Mesendoderm (in vitro differentiated cells): ENCODE results near the gene LIG4.

Source experiments
- DNase-seq: peaks from one replicate; pipeline ENCODE4 v3.0.0; 2013
- H2AK5ac ChIP-seq: 2 replicates; pipeline ENCODE4 v1.6.1; 2013; ENCODE audit warnings: low read length, inconsistent platforms
- H2BK120ac ChIP-seq: 2 replicates; pipeline ENCODE4 v1.6.1; 2013; ENCODE audit warnings: low read depth, mild to moderate bottlenecking, low read length, moderate library complexity, mixed read lengths
- H2BK15ac ChIP-seq: replicated peaks from 2 replicates; pipeline ENCODE4 v1.6.1; 2013; ENCODE audit warnings: low read depth, mild to moderate bottlenecking, moderate library complexity
- H2BK5ac ChIP-seq: 2 replicates; pipeline ENCODE4 v1.6.1; 2013; ENCODE audit warnings: low read length, inconsistent platforms
- H3K18ac ChIP-seq: 2 replicates; pipeline ENCODE4 v1.6.1; 2013; ENCODE audit warnings: mild to moderate bottlenecking, low read length, mixed read lengths
- H3K23ac ChIP-seq: one replicate; pipeline ENCODE4 v1.6.1; 2013; ENCODE audit warnings: low read length
- H3K27ac ChIP-seq: 2 replicates; pipeline ENCODE4 v1.5.1; 2013; ENCODE audit warnings: low read depth, mild to moderate bottlenecking, inconsistent platforms, low read length, moderate library complexity
- H3K27me3 ChIP-seq: 2 replicates; pipeline ENCODE4 v1.6.1; 2013; ENCODE audit warnings: low read length, control low read depth, mild to moderate bottlenecking, inconsistent platforms; ENCODE audit not compliant: insufficient read depth, poor library complexity
- H3K36me3 ChIP-seq: 2 replicates; pipeline ENCODE4 v1.6.1; 2013; ENCODE audit warnings: low read length, inconsistent platforms; ENCODE audit not compliant: control insufficient read depth, insufficient read depth
- H3K4ac ChIP-seq: one replicate; pipeline ENCODE4 v1.6.1; 2013; ENCODE audit warnings: low read depth, mild to moderate bottlenecking, low read length, moderate library complexity
- H3K4me1 ChIP-seq: 2 replicates; pipeline ENCODE4 v1.6.1; 2013; ENCODE audit warnings: low read depth, low read length, inconsistent platforms; ENCODE audit not compliant: control insufficient read depth
- H3K4me2 ChIP-seq: 2 replicates; pipeline ENCODE4 v1.6.1; 2013; ENCODE audit warnings: low read length
- H3K4me3 ChIP-seq: 2 replicates; pipeline ENCODE4 v1.5.1; 2013; ENCODE audit warnings: mild to moderate bottlenecking, low read length
- H3K56ac ChIP-seq: one replicate; pipeline ENCODE4 v1.6.1; 2013; ENCODE audit warnings: low read length
- H3K79me1 ChIP-seq: 2 replicates; pipeline ENCODE4 v1.6.1; 2013; ENCODE audit warnings: low read length, inconsistent platforms
- H3K79me2 ChIP-seq: 2 replicates; pipeline ENCODE4 v1.6.1; 2013; ENCODE audit warnings: mild to moderate bottlenecking, low read length; ENCODE audit not compliant: control insufficient read depth, insufficient read depth
- H3K9ac ChIP-seq: 2 replicates; pipeline ENCODE4 v1.6.1; 2013; ENCODE audit warnings: low read length, inconsistent platforms
- H4K5ac ChIP-seq: one replicate; pipeline ENCODE4 v1.6.1; 2013; ENCODE audit warnings: low read length
- H4K8ac ChIP-seq: one replicate; pipeline ENCODE4 v1.6.1; 2013; ENCODE audit warnings: low read depth, mild to moderate bottlenecking, control low read depth, low read length, moderate library complexity
- WGBS: extraction: QIAGEN DNeasy Blood & Tissue Kit; methylation state at CpG from one replicate; pipeline ENCODE4 v1.1.7; 2013; ENCODE audit warnings: low lambda C conversion rate, missing lambda C conversion rate; ENCODE audit not compliant: insufficient coverage; ENCODE audit errors: extremely low coverage; 5-methylcytosine and 5-hydroxymethylcytosine counted together

Gene LIG4

DNA sequence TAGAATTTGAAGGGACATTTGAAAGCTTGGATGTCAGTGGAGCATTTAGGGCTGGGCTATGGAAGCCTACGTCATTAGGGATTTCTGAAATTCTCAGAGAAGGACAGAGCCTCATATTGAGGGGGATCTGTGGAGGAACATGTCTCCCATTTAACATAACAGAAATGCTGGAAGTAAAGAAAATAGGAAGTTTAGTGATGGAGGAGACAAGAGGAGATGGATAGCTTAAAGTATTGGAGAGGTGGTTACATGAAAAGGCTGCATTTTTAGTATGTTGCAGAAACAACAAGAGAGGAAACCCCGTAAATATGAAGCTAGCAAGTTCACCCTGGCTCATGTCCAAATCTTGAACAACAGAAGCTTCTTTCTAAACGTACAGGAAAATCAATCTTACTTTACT lies 24.4 kb downstream of the LIG4 start:
- H3K27me3 ChIP-seq: no peaks in the 10 kb centered on the region
- H3K4me1 ChIP-seq: no peaks in the 10 kb centered on the region
- no peak overlapping the region for H3K56ac ChIP-seq
- H3K9ac ChIP-seq: no peak overlapping the region
- H3K79me2 ChIP-seq: no peaks in the 10 kb centered on the region
- H4K8ac ChIP-seq: no peak overlapping the region
- no peak overlapping the region for H3K4me3 ChIP-seq
- H3K79me1 ChIP-seq: no peaks in the 10 kb centered on the region
- no peak overlapping the region for H2AK5ac ChIP-seq
- H2BK15ac ChIP-seq: no peak overlapping the region
- no peak overlapping the region for H4K5ac ChIP-seq
- no peak overlapping the region for H3K23ac ChIP-seq
- no peak for DNase-seq
- H3K36me3 ChIP-seq: no peaks in the 10 kb centered on the region
- H2BK120ac ChIP-seq: no peak overlapping the region
- H2BK5ac ChIP-seq: no peak overlapping the region
- no peak overlapping the region for H3K4me2 ChIP-seq
- H3K4ac ChIP-seq: no peak overlapping the region
- no peak overlapping the region for H3K27ac ChIP-seq
- no peak overlapping the region for H3K18ac ChIP-seq
- no CpG with 5 or more reads among the region's 3 CpGs for WGBS

DNA sequence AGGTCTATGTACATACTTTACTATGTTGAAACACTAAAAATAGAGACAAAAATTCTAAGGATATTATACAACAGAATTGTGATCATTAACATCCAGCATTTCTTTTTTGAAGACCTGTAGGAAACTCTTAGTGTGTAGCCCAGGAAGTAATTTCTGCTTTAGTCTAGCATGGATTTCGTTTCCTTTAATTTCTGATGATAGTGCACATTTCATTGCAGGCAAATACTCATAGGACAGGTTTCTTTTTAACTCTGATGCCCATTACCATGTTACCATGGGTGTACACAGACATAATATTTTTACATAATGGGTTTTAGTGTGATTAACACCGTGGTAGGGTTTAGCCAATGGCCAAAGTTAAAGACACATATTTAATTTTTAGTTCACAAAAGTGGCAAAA lies 27.1 kb downstream of the LIG4 start:
- H3K4me1 ChIP-seq: no peaks in the 10 kb centered on the region

DNA sequence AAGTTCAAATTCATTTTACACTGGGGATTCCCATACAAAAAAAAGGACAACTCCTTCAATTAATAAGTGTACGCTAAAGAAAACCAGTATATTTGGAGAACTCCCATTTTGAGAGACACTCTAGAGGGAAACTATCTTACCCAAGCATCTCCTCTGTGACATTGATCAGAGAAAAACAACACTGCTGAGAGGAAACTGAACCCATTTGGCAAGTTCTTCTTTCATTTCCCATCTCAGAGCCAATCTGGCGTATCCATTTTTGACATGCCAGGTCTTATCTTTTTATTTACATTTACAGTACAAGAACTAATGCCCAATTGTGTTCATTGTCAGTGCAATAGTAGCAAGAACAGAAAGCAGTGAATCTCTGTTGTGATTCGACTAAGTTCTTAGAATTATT lies 30.1 kb downstream of the LIG4 start:
- no CpG with 5 or more reads among the region's 3 CpGs for WGBS
- Histone ChIP-seq H3K56ac (no peak overlapping the region), H3K4me1 (no peaks in the 10 kb centered on the region), H3K4me3 (no peak overlapping the region), H3K27ac (no peak overlapping the region), H4K5ac (no peak overlapping the region), H2BK5ac (no peak overlapping the region), H3K27me3 (no peaks in the 10 kb centered on the region), H3K4ac (no peak overlapping the region), H3K79me2 (no peaks in the 10 kb centered on the region), H2BK15ac (no peak overlapping the region), H2BK120ac (no peak overlapping the region), H2AK5ac (no peak overlapping the region), H3K4me2 (no peak overlapping the region), H4K8ac (no peak overlapping the region), H3K9ac (no peak overlapping the region), H3K79me1 (no peaks in the 10 kb centered on the region), H3K36me3 (no peaks in the 10 kb centered on the region), H3K18ac (no peak overlapping the region), H3K23ac (no peak overlapping the region)
- no peak for DNase-seq

More for the DNA sequence above, 27.1 kb downstream of the LIG4 start:
- H4K5ac ChIP-seq: no peak overlapping the region
- no CpG with 5 or more reads among the region's 2 CpGs for WGBS
- H3K36me3 ChIP-seq: no peaks in the 10 kb centered on the region
- DNase-seq: no peak
- no peak overlapping the region for H3K4me3 ChIP-seq
- H2AK5ac ChIP-seq: no peak overlapping the region
- H3K79me2 ChIP-seq: no peaks in the 10 kb centered on the region
- H4K8ac ChIP-seq: no peak overlapping the region
- H2BK15ac ChIP-seq: no peak overlapping the region
- no peak overlapping the region for H3K23ac ChIP-seq
- H3K27ac ChIP-seq: no peak overlapping the region
- H3K27me3 ChIP-seq: no peaks in the 10 kb centered on the region
- no peaks in the 10 kb centered on the region for H3K79me1 ChIP-seq
- no peak overlapping the region for H3K4ac ChIP-seq
- no peak overlapping the region for H2BK120ac ChIP-seq
- no peak overlapping the region for H3K56ac ChIP-seq
- no peak overlapping the region for H2BK5ac ChIP-seq
- H3K9ac ChIP-seq: no peak overlapping the region
- no peak overlapping the region for H3K18ac ChIP-seq
- H3K4me2 ChIP-seq: no peak overlapping the region

DNA sequence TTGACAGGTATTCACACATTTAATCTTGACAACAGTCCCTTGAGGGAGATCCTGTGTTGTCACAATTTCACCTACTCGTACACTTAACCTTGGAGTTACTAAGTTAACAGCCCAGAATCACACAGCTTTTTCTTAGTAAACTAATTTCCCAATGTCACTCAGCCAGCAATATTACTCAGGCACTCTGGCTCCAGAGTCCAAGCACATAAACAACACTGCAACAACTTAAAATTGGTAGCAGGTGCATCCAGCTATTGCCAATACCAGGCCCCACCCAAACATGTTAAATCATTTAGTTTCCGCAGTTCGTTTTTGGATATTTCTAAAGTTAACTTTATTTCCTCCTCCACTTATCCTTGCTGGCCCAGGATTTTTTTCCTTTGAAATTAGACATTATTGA lies 32.7 kb downstream of the LIG4 start:
- no peak overlapping the region for H2AK5ac ChIP-seq
- no peak overlapping the region for H2BK15ac ChIP-seq
- no peak overlapping the region for H4K8ac ChIP-seq
- H3K4me1 ChIP-seq: no peaks in the 10 kb centered on the region
- no peak overlapping the region for H3K23ac ChIP-seq
- no peak overlapping the region for H4K5ac ChIP-seq
- H3K79me1 ChIP-seq: no peaks in the 10 kb centered on the region
- no peak overlapping the region for H3K56ac ChIP-seq
- no peak overlapping the region for H3K4me2 ChIP-seq
- H2BK120ac ChIP-seq: no peak overlapping the region
- H3K18ac ChIP-seq: no peak overlapping the region
- DNase-seq: no peak
- no peak overlapping the region for H3K4me3 ChIP-seq
- no peak overlapping the region for H3K9ac ChIP-seq
- no peak overlapping the region for H2BK5ac ChIP-seq
- H3K79me2 ChIP-seq: no peaks in the 10 kb centered on the region
- H3K4ac ChIP-seq: no peak overlapping the region
- H3K36me3 ChIP-seq: no peaks in the 10 kb centered on the region
- whole genome bisulfite sequencing: no CpG with 5 or more reads among the region's 3 CpGs
- no peaks in the 10 kb centered on the region for H3K27me3 ChIP-seq
- no peak overlapping the region for H3K27ac ChIP-seq

DNA sequence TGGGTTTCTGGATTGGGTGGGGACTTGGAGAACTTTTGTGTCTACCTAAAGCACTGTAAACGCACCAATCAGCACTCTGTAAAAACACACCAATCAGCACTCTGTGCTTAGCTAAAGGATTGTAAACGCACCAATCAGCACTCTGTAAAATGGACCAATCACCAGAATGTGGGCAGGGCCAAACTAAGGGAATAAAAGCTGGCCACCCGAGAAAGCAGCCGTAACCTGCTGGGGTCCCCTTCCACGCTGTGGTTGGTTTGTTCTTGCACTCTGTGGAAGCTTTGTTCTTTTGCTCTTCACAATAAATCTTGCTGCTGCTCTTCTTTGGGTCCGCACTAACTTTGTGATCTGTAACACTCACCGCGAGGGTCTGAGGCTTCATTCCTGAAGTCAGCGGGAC lies 37.3 kb downstream of the LIG4 start:
- Histone ChIP-seq H2BK15ac (no peak overlapping the region), H3K4me2 (no peak overlapping the region), H3K27ac (no peak overlapping the region), H3K56ac (no peak overlapping the region), H3K27me3 (no peaks in the 10 kb centered on the region), H3K18ac (no peak overlapping the region), H3K4ac (no peak overlapping the region), H3K79me1 (no peaks in the 10 kb centered on the region), H3K4me1 (no peaks in the 10 kb centered on the region), H3K23ac (no peak overlapping the region), H3K4me3 (no peak overlapping the region), H3K9ac (no peak overlapping the region), H2AK5ac (no peak overlapping the region), H2BK120ac (no peak overlapping the region), H4K5ac (no peak overlapping the region), H4K8ac (no peak overlapping the region), H3K79me2 (no peaks in the 10 kb centered on the region), H3K36me3 (no peaks in the 10 kb centered on the region), H2BK5ac (no peak overlapping the region)
- no CpG with 5 or more reads among the region's 9 CpGs for WGBS
- no peak for DNase-seq

DNA sequence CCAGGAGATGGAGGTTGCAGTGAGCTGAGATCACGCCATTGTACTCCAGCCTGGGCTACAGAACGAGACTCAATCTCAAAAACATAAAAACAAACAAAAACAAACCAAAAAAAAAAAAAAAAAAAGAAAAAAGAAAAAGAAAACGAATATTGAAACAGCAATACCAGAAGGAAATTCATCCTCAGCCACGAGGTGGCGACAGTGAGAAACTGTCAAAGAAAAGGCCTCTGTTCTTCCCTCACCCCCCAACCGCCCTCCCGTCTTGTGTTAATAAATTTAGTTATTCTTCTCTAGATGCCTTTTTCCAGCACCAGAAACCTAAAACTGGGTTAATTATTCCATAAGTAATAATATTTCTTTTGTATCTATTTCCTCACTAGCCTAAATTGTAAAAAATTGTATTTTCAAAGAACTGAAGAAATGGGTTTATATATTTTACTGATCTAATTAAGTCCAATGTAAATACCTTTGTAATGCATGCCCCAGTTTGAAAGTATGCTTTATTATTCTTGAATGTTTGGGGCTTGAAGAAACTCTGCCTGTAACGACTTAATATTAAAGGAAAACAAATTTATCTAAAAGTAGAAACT lies 38.6 kb downstream of the LIG4 start:
- Histone ChIP-seq H3K27me3 (no peaks in the 10 kb centered on the region), H3K27ac (no peak overlapping the region), H3K4me1 (no peaks in the 10 kb centered on the region), H2BK15ac (no peak overlapping the region), H3K36me3 (no peaks in the 10 kb centered on the region), H2BK5ac (no peak overlapping the region), H2AK5ac (no peak overlapping the region), H3K56ac (no peak overlapping the region), H4K5ac (no peak overlapping the region), H3K79me2 (no peaks in the 10 kb centered on the region), H4K8ac (no peak overlapping the region), H3K18ac (no peak overlapping the region), H3K79me1 (no peaks in the 10 kb centered on the region), H3K4me3 (no peak overlapping the region), H3K4me2 (no peak overlapping the region), H3K9ac (no peak overlapping the region), H3K23ac (no peak overlapping the region), H2BK120ac (no peak overlapping the region), H3K4ac (no peak overlapping the region)
- peak; percentile 57 for DNase-seq
- no CpG with 5 or more reads among the region's 8 CpGs for WGBS
